HG03139 (cell line): Measurements from ENCODE around the gene SPRR2G.
"Not testable (repeated sequence)": the region's sequence is repeated elsewhere in the genome, so short reads cannot be mapped to it uniquely, and the experiment has no call there.

Experiments
- ATAC-seq: cut with Tn5 transposase; IDR thresholded peaks from one replicate; pipeline ENCODE4 v1.9.1; 2021; ENCODE audit not compliant: unreplicated experiment

SPRR2G gene

DNA sequence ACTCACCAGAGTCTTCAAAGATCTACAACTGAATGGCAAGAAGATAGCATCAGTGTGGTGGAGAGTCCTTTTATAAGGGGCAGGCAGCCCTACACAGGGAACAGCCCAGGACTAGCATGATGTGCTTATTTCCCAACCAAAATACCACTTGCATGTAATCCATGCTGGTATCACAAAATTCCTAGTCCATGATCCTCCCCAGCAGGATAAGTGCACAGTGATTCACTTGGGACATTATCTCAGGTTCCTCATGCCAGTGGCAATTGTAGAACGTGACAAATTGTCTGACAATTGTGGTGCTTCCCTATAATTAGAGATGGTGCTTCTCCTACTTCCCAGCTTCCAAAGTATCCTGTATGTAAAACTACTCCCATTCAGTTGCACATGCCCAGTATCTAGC, at the start of gene SPRR2G:
Gene SPRR2G (minus strand): TSS at position 45 of the 400 bp plus-strand sequence. CDS start 780 bp downstream, outside the sequence.
- ATAC-seq: no peak

- ATAC-seq: no peak
Measured at GRCh38 chr1:153195216-153195615, 44.5 kb upstream of the SPRR2G start.

DNA sequence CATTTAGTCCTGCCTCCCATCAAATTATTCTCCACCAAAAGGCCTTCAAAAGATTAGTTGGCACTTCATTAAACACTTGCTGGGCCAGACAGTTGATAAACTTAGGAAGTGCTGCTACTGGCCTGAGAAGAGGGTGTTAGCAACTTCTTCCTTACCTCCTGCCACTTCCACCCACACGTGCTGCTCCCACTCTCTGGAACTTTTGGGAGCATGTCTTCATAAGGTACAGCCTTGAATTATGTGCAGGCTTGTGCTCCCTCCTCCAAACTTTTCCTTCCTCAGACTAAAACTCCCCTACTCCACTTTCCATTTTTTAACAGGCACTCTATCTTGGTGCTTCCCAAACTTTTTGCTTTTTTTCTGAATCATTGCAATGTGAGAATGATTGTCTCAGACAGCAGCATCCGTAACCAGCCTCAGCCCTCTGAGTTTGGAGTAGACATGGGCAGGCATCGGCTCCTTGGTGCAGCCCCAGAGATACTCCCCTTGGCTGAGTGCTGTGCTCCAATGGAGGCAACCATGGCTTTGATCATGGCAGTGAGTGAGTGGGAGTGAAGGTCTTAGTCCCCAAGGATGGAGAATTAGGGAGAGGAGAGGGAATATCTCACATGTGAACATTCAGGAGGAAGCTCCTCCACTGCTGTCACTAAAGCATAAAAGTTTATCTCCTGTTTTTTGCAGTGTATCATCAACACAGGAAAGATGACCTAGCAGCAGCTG, 43.8 kb upstream of the SPRR2G start:
- no peak for ATAC-seq

DNA sequence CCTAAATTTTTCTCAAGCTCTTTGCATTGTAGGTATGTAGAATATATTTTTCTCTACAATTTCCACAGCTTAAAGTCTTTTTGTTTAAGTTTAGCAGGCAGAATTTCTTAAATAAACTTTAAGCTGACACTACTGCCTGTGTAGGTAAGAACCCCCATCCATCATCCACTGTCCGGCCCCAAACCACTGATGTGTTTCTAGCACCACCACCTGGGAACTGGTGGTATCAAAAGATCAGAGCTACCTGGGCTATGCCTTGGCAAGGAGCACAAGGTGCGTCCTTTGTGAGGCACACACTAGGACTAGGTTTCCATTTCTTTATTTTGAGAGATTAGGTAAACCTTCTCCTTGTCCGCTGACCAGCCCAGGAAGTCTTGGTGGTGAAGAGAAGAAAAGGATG, 42.0 kb upstream of the SPRR2G start:
- ATAC-seq: no peak

DNA sequence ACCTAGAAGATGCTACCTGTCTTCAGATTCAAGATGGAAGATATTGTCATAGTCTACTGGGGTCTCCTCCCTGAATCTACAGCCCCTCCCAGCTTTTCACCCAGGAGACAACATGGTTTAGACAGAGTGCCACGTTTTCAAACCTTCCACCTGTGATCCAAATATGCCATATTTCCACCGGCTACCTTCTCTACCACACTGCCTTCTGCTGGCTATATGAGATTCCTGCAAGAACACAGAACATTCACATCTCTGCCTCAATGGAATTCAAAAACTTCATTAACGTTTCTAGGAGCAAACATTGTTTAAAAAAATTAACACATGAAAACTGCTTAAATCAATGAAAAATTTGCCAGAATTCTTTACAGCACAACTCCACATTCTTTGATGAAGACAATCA, 39.7 kb upstream of the SPRR2G start:
- no peak for ATAC-seq

- ATAC-seq: not testable (repeated sequence)
Measured at GRCh38 chr1:153188301-153188700, 37.6 kb upstream of the SPRR2G start.

DNA sequence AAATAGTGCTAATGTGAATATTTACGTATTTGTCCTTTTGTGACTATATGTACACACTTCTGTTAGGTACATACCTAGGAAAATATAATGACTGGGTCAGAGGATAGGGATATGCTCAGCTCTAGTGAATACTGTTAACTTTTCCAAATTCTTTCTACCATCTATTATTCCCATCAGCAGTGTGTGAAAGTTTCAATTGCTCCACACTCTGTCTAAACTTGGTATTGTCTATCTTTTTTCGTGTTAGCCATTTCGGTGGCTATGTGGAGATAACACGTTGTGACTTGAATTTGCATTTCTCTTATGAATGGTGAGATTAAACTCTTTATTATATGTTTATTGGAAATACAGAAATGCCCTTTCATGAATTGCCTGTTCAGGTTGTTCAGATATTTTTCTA, 29.9 kb upstream of the SPRR2G start:
- ATAC-seq: no peak

- ATAC-seq: no peak
Measured at GRCh38 chr1:153178922-153179321, 28.2 kb upstream of the SPRR2G start.

GRCh38 chr1:153174624-153175023, 23.9 kb upstream of the SPRR2G start:
- ATAC-seq: no peak

DNA sequence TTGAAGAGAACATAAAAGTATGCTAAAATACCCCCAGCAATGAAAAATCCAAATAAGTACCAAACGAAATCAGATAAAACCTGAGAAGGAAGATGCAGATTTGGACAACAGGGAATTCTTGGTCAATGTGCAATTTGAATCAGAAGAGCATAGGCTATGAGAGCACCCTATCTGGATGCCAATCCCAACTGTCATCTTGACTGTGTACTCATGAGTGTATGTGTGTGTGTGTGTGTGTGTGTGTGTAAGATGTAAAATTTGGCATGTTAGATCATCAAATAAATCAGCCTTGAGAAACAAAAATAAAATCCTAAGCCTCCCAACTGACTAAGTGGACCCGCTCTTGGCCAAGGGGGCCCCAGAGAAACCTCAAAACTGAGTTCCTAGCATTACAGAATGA, 18.0 kb upstream of the SPRR2G start:
- no peak for ATAC-seq

DNA sequence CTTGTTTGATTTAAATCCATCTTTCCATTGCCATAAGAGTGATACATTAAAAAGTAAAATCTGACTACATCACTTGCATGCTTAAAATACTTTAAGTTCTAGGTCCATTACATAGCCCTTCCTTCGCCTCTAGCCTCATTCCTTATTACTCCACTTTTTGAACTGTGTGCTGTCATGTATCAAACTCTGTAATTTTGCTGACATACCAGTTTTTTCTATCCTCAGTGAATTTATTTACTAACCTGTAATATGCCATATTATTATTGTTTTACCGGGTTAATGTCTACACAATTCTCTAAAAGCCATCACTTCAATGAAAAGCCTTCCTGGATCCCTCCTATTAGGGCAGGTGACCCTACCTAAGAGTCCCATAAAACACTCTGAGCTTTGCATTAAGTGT, 4.9 kb upstream of the SPRR2G start:
- ATAC-seq: no peak

- ATAC-seq: no peak
Measured at GRCh38 chr1:153152481-153152880, 1.8 kb upstream of the SPRR2G start.

GRCh38 chr1:153141377-153141776, 9.3 kb downstream of the SPRR2G start:
- no peak for ATAC-seq

GRCh38 chr1:153140484-153140883, 10.2 kb downstream of the SPRR2G start:
- no peak for ATAC-seq

DNA sequence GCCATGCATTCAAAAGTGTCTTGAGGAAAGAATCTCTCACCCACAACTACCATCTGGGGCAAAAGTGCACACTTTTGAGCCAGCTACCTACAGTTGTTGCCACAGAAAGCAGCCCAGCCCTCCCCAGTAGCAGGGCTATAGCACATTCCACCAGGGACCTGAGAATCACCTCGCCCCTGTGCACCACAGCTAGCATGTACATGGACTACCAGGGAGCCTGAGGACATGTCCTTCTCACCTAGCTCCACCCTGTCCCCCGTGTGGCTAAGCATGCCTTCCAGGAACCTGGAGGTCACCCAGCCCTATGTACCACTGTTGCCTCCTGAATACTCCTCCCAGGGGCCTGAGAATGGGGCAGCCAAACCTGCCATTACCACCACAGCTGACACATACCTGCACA, 16.9 kb downstream of the SPRR2G start:
- no peak for ATAC-seq

- no peak for ATAC-seq
Measured at GRCh38 chr1:153133267-153133666, 17.4 kb downstream of the SPRR2G start.

DNA sequence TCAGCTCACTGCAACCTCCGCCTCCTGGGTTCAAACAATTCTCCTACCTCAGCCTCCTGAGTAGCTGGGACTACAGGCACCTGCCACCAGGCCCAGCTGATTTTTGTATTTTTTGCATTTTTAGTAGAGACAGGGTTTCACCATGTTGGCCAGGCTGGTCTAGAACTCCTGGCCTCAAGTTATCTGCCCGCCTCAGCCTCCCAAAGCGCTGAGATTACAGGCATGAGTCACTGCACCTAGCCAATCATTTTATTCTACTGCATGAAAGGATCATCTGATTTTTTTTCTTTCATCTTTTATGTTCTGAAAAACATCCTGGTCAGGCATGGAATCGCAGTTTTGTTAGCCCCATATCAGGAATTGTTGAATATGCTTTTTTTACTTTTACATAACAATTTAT, 22.0 kb downstream of the SPRR2G start:
- ATAC-seq: not testable (repeated sequence)

- ATAC-seq: no peak
Measured at GRCh38 chr1:153127296-153127695, 23.4 kb downstream of the SPRR2G start.

GRCh38 chr1:153125536-153125935, 25.2 kb downstream of the SPRR2G start:
- no peak for ATAC-seq

GRCh38 chr1:153123793-153124192, 26.9 kb downstream of the SPRR2G start:
- not testable (repeated sequence) for ATAC-seq

- no peak for ATAC-seq
Measured at GRCh38 chr1:153122831-153123421, 27.8 kb downstream of the SPRR2G start.

DNA sequence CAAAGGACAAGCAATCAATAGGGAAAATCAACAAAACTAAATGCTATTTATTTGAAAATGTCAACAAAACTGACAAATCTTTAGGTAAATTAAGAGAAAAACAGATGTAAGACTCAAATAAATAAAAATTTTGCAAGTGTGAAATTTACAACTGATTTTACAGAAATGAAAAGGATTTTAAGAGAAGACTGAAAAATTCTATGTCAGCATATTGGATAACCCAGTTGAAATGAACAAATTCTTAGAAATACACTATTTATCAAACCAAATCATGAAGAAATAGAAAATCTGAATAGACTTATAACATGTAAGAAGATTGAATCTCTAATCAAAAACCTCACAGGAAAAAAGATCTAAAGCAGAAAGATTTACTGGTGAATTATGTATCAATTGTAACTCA, 29.7 kb downstream of the SPRR2G start:
- ATAC-seq: no peak

DNA sequence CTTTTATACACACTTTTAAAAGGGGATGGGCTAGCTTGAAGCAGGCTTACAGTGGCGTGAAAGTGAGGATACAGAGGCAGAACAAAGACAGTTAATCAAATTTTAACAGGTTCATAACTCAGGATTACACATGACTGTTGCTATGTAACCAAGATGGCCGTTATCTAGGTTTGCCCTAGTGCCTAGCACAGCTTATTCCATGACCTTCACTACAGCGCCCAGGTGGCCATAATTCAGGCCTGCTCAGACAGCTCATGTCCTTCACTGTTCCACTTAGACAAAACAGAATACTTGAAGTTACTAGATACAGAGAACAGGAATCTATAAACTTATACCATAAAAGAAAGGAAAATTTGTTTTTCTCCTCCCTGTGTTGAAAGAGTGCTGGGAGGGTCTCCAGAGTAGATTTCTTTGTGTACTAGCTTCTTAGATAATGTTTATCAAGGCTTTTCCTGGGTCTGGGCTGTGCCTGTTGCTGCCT, 31.2 kb downstream of the SPRR2G start:
- no peak for ATAC-seq
